Fibroblast of the conjunctiva (primary cell): ENCODE data around the gene SULF2.
A peak's percentile ranks its signal among the peaks of the same experiment; 100 is the strongest.

Source experiments
- DNase-seq: peaks from one replicate; pipeline ENCODE4 v3.0.0-alpha.2; 2010; ENCODE audit warnings: low read depth

The SULF2 gene

DNA sequence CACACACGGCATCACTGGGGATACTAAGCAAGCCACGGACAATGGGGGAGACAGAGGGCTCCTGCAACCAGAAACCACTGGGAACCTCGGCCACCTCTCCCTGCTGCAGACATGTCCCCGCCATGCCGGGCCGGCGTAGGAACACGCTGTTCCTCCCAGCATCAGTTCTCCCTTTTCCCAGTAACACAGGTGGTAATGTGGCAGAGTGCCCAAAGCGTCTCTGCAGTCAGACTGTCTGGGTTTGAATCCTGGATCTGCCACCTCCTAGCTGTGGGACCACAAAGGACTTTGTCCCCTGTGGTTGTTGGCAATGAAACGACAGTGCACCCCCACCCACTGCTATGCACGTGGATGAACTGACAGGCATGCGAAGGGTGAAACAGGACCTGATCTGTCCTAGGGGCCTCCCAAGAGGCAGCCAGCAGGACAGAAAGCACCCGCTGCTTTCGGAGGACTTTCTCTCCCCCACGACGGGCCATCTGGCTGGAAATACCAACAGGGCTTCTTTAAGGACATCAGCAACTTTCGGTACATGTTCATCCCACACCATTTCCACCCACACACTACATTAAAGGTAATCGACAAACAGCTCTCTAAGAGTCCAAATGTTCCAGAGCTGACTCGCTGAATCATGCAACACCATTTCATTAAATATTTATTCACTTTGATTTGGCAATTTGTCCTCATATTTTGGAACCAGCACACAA is 74.1 kb downstream of the SULF2 start:
- no peak for DNase-seq

DNA sequence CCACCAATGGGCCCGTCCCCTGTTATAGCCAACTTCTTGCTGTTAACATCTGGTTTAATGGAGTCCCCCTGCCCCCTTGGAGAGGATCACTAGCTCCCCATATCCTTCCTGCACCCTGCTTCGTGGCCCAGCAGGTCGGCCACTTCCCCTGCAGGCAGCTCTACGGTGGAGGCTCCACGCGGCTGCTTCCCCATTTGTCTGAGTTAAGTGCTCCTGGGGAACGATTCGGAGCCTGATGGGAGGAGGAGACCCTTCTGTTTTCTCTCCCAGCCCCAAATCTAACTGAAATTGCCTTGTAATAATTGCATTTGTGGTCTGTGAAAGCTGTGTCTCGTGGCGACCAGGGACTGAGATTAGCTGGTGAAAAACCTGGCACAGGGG is 74.6 kb downstream of the SULF2 start:
- no peak for DNase-seq

DNA sequence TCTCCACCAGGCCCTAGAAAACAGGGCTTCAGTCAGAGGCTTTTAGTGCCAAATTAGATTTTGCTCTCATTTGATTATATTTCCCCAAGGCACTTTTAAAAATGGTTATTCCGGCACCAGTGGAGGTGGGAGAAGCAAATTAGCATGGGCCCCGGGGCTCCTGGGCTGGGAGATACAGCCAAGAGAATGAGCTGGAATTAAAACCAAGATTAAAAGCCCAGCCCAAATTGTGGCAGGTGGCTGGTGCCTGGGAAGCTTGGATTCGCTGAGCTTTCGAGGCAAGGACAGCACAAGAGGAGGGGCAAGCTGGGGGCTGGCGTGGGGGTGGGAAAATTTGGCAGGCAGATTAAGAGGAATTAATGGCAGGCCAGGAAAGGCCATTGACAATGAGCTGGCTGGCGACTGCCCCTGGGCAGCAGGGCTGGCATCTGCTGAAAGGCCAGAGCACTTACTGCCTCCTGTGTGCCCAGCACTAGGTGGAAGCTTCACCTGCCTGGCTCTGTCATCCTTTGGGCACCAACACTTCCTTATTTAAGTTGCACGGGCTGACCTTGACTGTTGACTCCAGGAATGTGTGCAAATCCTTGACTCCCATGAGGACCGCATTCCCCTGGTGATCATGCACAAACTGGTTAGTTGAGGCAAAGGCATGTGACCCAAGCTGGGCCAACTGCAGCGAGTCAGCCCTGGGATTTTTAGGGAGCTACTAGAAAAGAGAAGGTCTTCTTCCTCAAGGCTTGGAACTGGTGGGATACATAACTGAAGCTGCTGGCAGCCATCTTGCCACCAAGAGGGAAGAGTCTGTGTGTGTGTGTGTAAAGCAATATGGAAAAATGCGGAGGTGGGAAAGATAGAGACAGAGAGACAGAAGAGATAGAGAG is 76.1 kb downstream of the SULF2 start:
- no peak for DNase-seq

DNA sequence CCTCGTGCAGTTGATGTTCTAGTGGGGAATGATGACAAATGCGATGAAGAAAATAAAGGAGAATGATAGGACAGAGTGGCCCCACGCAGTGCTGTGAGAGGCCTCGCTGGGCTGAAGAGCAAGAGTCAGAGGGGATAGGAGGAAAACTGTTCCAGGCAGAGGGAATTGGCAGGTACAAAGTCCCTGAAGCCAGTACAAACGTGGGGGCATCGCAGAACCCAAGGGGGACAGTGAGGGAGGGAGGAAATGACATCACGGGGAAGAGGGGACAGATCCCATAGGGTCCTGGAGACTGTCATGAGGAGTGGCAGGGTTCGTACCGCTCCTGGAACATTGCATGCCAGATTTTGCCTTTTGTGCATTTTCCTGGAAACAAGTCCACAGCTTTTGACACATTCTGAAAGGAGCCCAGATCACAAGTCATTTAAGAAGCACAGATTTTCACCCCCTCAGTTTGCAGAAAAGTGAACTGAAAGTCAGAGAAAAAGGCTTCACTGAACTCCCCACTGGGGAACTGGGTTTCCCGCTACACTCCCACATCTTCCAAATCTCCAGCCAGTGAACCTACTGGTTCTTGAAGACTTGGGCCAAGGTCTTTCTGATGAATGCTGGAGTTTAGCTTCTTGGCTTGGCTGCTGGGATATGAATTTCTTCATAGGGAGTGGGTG is 77.0 kb downstream of the SULF2 start:
- DNase-seq: no peak

GRCh38 chr20:47706345-47706744 is 78.9 kb downstream of the SULF2 start:
- DNase-seq: no peak

DNA sequence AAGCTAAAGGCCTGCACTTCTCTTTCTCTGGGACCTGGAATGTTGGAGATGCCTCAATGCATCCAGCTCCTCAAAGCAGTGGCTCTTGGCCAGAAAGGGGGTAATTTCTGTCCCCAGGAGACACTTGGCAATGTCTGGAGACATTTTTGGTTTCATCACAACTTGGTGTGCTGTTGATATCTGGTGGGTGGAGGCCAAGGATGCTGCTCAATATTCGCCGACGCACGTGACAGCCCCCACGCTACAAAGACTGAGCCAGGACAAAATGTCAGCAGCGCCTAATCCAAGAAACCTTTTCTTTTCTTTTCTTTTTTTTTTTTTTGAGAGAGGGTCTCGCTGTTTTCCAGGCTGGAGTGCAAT is 79.8 kb downstream of the SULF2 start:
- DNase-seq: no peak

DNA sequence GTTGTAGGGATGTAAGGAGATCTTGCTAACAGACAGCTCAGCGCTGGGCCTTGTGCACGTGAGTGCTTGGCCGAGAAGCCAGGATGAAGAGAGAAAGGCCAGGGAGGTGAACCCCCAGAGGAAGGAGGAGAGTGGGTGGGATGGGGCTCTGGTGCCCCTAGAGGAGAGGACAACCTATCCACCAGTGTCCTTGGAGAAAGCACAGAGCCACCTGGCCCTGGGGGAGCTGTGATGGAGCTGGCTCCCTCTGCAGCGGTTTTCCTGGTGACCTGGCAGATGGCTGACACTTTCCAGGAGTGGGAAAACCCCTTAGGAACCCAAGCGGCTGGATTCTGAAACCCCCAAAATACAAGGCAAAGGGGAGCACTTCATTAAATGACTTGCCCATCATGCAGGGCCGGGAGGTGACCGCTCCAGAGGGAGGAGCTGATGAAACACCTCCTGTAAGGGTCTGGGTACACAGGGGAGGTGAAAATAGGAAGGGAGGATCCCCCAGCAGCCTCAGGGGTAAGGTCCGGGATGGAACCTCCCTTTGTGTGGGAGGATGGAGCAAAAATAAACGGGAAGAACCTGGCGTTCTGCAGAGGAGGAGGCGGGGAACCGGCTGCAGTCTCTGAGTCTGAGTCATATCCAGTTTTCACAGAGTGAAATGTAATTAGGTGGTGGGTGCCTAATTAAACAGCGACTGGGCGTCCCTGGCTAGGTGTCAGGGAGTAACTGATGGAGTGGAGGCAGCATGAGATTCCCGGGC is 80.4 kb downstream of the SULF2 start:
- DNase-seq: no peak

GRCh38 chr20:47703748-47704147 is 81.5 kb downstream of the SULF2 start:
- DNase-seq: no peak

DNA sequence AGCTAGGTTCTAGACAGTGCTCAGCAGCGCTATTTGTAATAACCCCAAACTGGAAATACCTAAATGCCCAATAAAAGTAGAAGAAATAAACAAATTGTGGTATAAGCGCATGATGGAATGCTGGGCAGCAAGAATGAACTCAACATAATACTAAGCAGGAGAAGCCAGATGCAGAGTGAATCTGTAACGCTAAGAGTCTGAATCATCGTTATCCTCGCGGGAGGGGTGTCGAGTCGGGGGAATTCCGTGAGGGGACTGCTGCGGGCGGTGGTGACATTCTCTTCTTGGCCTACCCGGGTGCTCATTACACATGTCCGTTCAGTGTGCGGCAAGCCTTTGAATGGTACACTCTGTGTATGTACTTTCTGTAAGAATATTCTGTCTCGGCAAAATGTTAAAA is 83.7 kb downstream of the SULF2 start:
- DNase-seq: no peak

DNA sequence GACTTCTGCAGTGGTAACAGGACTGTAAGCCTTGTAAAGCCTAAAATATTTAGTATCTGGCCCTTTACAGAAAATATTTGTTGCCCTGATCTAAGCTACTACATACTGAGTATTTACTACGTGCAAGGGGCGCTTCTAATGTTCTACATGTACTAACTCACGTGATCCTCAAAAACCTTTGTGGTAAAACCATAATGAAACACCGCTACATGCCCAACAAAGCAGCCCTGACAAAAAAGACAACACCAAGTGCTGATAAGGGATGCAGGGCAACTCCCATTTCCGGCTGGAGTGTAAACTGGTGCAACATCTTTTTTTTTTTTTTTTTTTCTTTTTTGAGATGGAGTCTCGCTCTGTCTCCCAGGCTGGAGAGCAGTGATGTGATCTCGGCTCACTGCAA is 85.0 kb downstream of the SULF2 start:
- DNase-seq: no peak

DNA sequence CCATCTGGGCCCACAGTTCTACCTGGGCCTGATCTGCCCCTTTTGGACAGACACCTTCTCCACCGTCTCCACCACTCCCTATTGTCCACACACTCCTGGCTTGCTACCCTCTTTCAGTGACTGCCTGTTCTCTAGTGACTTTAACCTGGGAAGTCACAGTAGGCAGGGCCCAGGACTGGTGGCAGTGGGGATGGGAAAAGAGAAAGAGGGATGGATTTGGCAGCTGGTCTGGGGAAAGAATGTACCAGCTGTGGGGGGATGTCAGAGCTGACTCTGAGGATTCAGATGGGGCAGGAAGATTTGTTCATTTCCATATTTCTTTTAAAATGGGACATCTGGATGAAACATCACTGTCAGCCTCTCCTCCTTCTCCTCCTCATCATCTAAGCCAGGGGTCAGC is 85.5 kb downstream of the SULF2 start:
- DNase-seq: no peak

DNA sequence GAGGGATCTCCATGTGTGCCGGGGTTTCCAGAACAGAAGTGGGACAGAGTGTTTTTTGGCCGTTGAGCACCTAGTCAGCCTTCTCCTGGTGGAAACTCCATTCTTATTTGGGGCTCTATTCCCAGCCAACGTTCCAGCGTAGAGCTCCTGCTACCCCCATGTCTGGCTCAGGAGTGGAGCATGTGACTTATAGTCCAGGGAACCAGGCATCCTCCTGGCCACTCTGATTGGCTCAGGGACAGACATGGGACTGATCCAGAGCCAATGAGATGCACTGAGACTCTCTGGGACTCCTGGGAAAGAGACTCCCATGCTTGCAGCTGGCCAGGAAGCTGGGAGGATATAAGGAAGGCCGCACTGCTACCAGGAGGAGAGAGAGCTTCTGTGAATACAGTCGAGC is 87.1 kb downstream of the SULF2 start:
- DNase-seq: no peak

- no peak for DNase-seq
These were observed 88.4 kb downstream of the SULF2 start for GRCh38 chr20:47696856-47697255.

DNA sequence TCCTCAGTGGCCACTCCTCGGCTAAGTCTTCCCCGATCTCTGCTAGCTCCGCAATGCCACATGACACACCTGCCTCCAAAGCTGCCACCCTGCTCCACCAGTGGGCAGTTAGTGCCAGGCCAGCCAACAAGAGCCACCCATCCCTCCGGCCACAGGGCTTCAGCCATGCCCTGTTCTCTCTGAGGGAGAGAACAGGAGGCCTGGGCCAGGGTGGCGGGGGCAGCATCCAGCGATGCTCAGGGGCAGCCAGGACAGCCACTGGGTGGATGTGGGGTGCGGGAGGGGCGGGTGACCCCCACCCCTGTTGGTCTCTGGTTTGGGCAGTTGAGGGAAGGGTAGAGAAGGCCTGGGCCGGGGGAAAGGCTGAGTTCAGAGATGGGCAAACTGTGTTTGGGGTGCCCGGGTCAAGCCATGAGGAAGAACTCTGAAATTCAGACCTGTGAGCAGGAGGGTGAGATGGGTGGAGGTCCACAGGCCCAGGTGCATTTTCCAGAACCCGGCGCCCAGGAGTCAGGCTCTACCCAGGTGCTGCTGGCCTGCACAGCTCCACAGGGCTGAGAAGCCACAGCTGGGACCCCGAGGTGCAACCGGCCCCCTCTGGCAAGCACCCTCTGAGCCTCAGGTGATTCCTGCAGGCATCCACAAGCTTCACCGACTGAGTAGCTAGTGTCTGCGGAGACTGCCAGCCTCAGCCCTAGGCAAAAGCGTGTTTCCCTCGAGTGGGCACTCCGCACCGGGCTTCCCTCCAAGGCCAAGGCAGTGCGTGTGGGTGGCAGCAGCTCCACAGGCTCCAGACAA is 91.1 kb downstream of the SULF2 start:
- DNase-seq: no peak

DNA sequence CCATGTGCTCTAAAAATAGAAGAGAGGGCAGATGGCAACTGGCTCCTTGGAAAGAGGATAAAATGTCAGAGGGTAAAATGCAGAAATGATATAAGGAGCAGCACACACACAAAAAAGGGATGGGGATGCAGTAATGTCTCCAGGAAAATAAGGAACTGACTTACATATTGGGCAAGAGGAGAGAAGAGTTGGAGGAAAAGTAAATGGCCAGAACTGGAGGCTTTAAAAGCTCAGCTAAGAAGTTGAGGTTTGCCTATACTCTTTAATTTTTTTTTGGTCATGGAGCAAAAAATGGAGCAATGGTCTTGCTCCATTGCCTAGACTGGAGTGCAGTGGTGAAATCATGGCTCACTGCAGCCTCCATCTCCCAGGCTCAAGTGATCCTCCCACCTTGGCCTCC is 93.7 kb downstream of the SULF2 start:
- DNase-seq: no peak

DNA sequence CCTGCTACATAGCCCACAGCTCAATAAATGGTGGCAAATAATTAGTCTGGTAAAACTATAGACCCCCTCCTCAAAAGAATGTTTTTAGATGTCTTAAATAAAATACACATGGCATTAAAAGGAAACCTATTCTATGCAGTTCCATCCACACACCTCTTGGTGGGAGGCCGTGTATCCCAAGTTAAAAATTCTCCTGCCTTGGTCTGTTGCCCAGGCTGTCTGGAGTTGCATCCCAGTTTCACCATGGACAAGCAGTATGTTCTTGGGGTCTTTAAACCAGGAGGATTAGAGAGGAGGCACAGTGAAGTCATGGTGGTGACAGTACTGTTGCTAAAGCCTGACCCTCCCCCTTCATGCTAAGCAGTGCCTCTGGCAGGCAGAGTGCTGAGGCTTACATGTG is 95.5 kb downstream of the SULF2 start:
- no peak for DNase-seq

- DNase-seq: no peak
These were observed 96.6 kb downstream of the SULF2 start for GRCh38 chr20:47688385-47689381.

DNA sequence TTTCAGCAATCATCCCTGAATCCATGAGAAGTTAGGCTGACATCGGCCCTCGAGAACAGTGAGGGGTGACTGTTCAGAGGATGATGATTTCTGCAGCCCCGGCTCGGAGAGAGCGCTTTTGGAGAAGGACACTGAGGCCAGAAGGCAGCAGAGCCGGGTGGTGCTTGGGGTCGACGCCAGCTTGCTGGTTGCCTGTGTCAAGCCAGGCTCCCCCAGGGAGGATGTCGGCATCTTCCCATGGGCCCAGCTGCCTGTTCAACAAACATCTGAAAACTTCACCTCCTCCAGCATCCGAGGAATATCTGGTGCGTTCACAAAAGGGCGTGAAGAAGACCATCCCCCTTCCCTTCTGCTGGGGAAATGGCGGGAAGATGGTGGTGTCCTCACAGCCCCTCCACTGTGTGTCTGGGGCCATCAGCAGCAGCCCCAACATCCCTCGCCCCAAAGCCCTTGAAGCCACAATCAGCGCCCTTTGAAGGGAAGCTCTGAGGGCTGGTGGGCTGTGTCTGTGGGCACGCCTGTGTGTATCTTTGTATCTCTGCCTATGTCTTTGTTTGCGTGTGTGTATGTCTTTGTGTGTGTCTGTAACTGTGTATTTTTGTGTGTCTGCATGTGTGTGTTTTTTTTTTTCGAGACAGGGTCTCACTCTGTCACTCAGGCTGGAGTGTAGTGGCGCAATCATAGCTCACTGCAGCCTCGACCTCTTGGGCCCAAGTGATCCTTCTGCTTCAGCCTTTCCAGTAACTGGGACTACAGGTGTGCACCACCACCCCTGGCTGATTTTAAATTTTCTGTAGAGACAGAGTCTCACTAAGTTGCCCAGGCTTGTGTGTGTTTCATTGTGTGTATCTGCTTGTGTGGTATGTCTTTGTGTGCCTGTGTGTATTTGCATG is 97.9 kb downstream of the SULF2 start:
- no peak for DNase-seq

DNA sequence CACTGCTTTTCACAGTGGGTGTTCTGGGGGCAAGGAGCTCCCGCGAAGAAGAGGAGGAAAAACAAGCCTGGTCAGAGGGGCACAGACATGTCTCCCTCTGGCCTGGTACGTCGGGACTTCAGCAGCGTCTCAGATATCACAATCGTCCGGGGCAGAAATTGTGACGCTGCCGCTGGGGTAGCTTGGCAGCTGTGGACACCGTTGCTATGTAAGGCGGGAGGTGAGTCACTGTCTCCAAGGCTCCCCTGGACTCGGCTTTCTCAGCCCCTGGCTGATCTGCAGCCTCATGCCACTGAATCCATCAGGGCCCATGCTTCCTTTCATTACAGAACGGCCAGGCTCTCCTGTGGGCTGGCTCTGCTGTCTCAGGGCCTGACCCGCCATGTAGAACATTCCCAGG is 98.7 kb downstream of the SULF2 start:
- DNase-seq: peak; percentile 30
